ENCODE measurements around the gene PTOV1.

The PTOV1 gene

GRCh38 chr19:49861107-49861506 lies 10.1 kb downstream of the PTOV1 start:
- no peak for DNase-seq

- DNase-seq: no peak
Measured at GRCh38 chr19:49861541-49862378, 10.8 kb downstream of the PTOV1 start.

GRCh38 chr19:49862391-49863253 lies 11.7 kb downstream of the PTOV1 start:
- DNase-seq: peak; percentile 56

DNA sequence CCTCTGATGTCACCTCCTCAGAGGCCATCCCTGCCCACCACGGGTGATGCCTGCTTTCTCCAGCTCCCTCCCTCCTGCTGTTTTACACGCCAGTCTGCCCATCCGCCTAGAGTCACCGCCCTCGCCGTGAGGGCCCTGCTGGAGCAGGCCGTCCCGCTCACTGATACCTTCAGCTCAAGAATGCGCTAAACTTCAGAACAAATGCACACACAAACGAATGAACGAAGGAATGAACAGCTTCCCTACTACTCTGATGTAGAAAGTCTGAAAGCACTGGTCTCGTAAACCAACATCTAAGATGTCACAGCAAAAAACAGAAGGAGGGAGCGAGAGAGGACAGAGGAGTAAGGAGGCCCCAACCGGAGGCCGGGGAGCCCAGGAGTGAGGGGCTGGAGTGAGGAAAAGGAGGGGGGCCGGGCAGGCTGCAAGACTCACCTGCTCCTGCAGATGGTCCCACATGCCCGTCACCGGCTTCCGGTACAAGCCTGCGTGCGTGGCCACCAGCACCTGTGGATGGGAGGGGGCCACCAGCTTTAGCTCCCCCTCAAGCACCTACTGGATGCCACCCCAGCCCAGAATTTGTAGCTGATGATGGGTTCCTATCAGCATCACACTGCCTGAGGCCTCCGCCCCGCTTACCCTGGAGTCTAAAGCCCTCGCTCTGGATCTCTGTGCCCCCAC lies 12.4 kb downstream of the PTOV1 start:
- no peak for DNase-seq

GRCh38 chr19:49863935-49864320 lies 13.0 kb downstream of the PTOV1 start:
- DNase-seq: no peak

GRCh38 chr19:49864890-49865289 lies 13.9 kb downstream of the PTOV1 start:
- DNase-seq: no peak

DNA sequence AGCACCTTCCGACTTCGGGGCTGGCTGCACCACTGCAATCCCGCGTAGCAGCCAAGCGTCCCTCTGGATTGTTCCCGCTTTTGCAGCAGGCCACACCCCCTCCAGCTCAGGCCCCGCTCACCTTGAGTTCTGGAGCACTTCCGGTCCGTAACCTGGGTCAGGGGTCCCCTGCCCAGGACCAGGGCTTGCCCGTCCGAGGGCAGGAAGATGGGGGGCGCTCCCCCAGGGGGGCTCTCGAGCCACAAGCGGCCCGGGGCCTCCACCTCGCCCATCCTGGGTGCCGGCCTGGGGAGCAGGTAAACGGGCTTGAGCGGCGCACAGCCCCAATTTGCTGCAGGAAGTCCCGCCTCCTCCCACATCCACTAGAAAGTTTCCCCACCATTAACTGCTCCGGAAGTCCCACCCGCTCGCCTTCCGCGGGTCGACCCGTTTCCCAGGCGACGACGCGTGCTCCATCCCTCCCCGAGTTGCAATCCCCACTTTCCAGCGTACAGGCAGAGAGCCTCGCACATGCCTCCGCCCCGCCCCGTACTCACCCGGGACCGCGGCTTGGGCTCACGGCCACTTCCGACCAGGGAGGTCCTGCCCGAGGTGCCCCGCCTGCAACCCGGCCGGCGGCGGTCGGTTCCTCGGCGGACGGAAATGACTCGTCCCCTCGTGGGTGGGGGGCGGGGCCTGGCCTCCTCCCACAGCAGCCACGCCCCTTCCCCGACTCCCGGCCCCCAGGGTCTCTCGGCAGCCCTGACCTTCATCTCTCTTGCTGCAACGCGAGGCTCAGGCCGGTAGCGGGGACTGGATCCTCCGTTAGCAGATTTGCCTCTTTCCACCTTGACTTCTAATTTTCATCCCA lies 16.2 kb downstream of the PTOV1 start, which contains the start of gene PNKP:
PNKP (minus strand) TSS at position 644 of the 850 bp plus-strand sequence; CDS start at position 272, 372 bp downstream.
- DNase-seq: peak; percentile 96

- DNase-seq: no peak
Measured at GRCh38 chr19:49869009-49869483, 18.1 kb downstream of the PTOV1 start.

- peak; percentile 92 for DNase-seq
Measured at GRCh38 chr19:49869484-49870308, 18.7 kb downstream of the PTOV1 start.

GRCh38 chr19:49870309-49870901 lies 19.4 kb downstream of the PTOV1 start:
- DNase-seq: no peak

- no peak for DNase-seq
Measured at GRCh38 chr19:49871349-49871985, 20.5 kb downstream of the PTOV1 start.

DNA sequence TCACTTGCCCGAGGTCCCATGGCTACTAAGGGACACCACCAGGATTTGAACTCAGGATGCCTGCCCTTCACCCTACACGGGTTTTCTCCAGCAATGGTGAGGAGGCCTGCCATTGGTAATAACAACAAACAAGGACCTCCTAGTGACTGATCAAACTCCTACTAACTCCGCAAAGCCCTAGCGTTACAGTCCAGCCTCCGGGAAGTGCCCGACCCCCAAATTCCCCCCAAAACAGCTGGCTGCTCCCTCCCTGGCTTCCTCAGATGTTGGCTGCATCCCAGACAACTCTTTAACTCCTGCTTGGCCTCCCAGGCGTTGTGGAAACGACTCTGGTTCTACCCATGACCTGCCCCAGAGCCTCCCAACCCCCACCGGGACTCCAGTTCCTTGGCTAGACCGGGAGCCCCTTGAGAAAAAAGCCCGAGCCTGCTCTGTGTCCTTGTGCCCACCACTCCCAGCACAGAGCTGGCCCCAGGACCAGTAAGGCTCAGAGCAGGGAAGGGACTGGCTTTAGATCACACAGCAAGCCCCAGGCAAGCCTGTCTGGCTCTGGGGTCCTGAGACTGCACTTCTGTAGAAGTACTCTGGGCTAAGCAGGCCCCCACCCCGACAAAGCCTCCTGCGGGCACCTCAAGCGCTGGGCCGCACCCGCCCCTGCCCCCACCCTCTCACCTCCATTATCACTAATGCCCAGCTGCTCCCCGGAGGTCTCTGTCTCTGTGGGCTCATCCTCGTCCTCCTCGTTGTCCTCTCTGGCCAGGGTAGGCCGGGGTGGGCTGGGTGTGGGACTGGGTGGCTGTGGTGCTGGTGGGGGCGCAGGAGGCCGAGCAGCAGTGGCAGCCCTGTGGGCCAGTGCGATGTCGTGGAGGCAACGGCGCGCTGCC lies 21.5 kb downstream of the PTOV1 start:
- no peak for DNase-seq

- DNase-seq: no peak
Measured at GRCh38 chr19:49873129-49873521, 22.2 kb downstream of the PTOV1 start.

DNA sequence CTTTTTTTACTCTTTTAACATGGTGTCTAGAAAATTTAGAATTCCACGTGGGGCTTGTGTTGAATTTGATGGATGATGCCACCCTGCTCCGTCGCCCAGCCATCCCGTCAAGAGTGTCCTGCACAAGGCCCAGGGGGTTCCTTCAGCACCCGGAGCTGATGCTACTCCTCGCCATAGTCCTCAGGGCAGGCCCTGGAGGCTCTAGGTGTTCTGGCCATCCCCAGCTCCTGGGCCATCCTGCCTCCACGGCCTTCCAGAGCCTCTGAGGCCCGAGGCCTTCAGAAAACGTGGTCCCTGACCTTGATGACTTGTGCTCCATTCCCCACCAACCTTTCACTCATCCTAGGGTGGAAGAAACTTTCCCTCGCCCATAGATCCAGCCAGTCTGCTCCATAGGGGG lies 22.9 kb downstream of the PTOV1 start:
- no peak for DNase-seq

DNA sequence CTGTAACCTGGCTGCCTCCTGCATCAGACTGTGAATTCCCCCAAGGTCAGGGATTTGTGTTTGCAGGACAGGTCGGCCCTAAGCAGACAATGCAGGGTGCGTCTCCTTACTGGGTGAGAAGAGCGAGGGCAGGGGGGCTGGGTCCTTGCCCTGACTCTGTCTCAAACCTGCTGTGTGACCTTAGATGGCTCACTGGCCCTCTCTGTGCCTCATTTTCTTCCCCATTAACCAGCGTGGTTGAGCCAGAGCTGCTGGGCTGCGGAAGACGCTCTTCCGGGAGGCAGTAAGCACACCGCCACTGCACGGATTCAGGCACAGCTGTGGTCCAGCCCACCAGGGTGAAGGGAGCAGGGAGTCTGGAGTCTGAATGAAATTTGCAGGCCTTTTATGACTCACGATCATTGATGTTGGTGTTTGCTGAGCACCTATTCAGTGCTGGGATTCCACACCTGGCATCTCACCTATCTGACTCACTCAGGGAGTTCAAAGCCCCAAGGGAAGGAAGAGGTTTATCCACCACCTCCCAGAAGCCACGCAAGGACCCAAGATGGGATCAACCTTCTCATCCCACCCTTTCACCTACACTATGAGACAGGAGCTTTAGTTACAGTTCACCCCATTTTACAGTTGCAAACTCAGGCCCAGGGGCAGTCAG lies 23.7 kb downstream of the PTOV1 start:
- no peak for DNase-seq

DNA sequence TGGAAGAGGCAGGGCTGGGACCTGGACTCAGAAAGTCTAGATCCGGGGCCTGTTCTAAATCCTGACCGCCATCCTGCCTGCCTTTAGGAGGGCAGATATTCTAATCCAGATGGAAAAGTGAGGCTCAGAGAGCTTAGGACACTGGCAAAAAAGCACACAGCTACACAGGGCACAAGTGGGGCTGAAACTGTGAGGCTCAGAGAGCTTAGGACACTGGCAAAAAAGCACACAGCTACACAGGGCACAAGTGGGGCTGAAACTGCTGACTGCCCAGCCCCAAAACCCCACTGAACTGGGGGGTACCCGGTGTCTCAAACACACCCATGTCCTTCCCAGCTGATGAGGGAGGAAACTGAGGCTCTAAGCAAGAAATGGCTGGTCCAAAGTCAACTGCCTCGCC lies 24.2 kb downstream of the PTOV1 start:
- no peak for DNase-seq

- peak; percentile 77 for DNase-seq
Measured at GRCh38 chr19:49875857-49876421, 25.0 kb downstream of the PTOV1 start.

GRCh38 chr19:49876422-49877019 lies 25.6 kb downstream of the PTOV1 start:
- peak; percentile 98 for DNase-seq

Measured in stimulated activated CD8-positive, alpha-beta memory T cell treated with anti-CD3 and anti-CD28 coated beads, Interleukin-4, amount 100 ng/mL, for 48 hours (primary cell).